NCI-H2196 (cell line): ENCODE results near the gene MEIS2.

ENCODE experiments used
- DNase-seq: peaks from one replicate; lab custom pipeline; 2025; ENCODE audit not compliant: unreplicated experiment; lab: John Stamatoyannopoulos, UW

Gene MEIS2

GRCh38 chr15:37098468-37099318 is 1.7 kb downstream of the MEIS2 start:
- DNase-seq, result no peak

GRCh38 chr15:37097144-37097919 is 3.0 kb downstream of the MEIS2 start:
- DNase-seq, result no peak

GRCh38 chr15:37096558-37097143 is 3.7 kb downstream of the MEIS2 start:
- no peak for DNase-seq

- no peak for DNase-seq
Measured at GRCh38 chr15:37095770-37096557, 4.4 kb downstream of the MEIS2 start.

GRCh38 chr15:37094915-37095711 is 5.2 kb downstream of the MEIS2 start:
- no peak for DNase-seq

- DNase-seq, result no peak
Measured at GRCh38 chr15:37094333-37094914, 5.9 kb downstream of the MEIS2 start.

DNA sequence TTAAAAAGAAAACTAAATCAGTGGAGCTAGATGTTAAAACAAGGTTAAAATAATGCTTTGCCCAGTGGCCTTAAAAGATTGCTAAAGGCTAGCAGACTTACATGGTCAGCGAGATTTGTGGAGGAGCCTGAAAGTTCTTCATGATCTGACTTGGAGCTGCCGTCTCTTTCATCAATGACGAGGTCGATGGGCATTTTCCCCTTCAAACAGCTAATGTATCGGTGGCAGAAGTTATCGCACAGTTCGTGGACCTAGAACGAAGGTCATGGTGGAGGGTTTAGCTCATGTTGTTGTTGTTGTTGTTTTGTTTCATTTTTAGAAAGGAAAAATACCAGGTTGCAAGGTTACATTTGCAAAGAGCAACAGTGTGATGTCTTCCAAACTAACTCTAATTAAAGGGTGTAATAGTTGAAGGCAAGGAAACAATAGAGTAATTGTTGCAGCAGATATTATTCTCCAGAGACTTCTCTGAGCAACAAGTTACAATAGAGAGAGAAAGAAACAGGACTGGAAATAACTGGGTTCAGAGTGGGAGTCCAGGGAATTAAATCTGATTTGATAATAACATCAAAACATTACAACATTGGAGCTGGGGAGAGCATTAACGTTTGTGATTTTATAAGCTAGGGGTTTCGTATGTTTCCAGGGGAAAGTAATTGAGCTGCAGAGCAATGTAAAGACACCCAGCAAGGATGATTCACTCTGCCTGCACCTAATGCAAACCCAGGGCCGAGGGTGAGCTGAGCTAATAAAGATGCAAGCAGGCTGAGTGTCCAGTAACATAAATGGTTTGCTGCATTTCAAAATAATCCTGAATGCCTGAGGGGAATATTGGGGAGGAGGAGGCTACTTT is 6.6 kb downstream of the MEIS2 start:
- DNase-seq, result no peak

GRCh38 chr15:37090543-37091175 is 9.7 kb downstream of the MEIS2 start:
- no peak for DNase-seq

GRCh38 chr15:37088436-37088835 is 11.9 kb downstream of the MEIS2 start:
- no peak for DNase-seq

DNA sequence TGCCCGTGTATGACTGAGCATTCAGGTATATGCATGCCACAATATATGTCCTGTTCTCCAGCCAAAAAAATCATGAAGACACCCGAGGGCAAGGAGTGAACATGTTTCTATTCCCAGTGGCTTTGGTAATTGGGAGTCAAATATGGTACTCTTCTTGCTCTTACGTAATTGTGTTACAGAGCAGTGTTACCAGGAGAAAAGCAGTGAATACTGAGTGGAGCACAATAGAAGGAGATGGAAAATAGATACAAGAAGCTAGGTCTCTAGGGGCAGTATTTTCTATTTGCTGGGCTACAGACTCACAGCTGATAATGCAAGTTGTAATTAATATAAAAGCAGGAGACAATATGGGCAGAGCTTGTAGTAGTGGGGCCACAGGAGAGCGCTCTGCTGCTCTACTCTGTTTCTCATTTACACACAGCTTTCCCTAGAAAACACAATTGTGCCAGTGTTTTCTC is 13.2 kb downstream of the MEIS2 start:
- no peak for DNase-seq

GRCh38 chr15:37086521-37086920 is 13.8 kb downstream of the MEIS2 start:
- no peak for DNase-seq

GRCh38 chr15:37086120-37086519 is 14.2 kb downstream of the MEIS2 start:
- no peak for DNase-seq

DNA sequence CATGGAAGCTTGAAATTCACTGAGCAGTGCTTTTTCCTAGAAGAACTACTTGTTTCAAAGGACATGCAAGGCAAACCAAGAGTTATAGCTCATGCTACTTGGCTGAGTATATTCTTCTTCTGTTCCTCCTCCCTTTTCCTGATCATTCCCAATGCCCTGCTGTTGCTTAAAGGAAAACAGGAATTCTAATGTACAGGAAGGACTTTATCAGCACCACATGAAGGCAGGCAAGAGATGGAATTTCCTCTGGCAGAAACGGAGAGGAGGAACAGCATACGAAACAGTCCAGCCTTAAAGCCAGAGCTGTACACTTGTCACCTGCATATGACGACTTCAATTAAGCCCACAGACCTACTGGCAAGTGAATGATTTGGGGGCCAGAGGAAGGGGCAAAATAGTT is 15.7 kb downstream of the MEIS2 start:
- DNase-seq, result no peak

DNA sequence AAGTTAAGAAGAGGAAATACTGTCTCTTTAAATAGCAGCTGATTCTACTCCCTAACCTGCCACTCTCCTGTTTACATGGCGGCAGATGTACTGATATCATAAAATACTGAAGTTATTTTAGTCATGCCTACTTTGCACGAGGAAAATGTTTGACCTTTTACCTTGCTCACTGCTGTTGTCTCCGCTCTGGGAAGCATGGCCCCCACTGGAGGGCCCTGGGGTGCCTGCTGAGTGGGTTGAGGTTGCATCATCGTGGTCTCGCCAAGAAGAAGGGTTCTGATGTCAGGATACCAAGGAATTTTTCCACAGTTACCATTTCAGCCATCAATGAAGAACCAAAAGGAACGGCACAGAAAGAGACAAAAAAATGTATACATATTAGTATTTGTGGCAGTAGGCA is 16.7 kb downstream of the MEIS2 start:
- no peak for DNase-seq

- DNase-seq, result no peak
Measured at GRCh38 chr15:37081983-37082382, 18.4 kb downstream of the MEIS2 start.

DNA sequence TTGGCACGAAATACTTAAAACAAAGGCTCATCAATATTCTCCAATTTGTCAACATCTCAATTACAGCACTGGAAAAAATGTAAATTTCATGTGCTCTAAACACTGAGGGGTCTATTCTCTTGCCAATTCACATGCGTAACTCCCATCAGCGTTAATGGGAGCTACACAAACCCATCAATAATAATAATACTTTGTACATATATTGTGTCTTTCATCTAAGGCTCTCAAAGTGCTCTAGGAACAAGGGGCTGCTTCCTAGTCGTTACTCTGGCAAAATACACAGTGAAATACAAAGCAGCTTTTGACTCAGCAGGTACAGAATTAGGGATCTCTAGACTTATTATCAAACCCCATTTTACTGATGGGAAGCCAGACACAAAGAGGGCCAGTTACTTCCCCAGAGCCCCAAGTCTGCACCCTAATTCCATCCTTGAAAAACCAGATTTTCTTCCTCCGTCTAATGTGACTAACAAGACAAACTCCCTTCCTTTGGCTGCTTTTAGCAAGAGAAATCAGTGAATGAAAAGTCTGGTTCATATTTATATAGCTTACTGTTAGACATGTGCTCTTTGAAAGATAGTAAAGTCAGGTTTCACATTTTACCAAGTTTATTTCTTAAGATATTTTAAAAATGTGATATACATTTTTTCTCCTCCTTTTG is 20.0 kb downstream of the MEIS2 start:
- DNase-seq, result no peak

- DNase-seq, result no peak
Measured at GRCh38 chr15:37079726-37080125, 20.6 kb downstream of the MEIS2 start.

DNA sequence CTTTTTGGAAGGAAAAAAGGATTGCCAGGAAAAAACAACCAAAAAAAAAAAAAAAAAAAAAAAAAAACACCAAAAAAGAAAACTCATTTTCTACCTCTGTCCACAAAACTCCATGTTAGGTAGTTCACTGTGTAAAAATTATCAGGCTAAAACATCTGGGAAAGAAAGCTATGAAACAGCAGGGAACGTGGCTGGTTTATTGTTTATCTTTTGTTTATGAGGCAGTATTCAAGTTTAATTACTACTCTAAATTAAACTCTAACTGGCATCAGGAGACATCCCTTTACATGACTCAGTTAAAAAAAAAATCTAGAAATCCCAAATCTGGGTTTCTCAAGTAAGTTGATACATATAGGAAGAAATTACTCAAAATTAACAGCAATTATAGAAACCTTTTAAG is 21.8 kb downstream of the MEIS2 start:
- no peak for DNase-seq
